ENCODE measurements around the gene CDV3.
"Not testable (repeated sequence)": the region's sequence is repeated elsewhere in the genome, so short reads cannot be mapped to it uniquely, and the experiment has no call there.

Gene CDV3, protein sequence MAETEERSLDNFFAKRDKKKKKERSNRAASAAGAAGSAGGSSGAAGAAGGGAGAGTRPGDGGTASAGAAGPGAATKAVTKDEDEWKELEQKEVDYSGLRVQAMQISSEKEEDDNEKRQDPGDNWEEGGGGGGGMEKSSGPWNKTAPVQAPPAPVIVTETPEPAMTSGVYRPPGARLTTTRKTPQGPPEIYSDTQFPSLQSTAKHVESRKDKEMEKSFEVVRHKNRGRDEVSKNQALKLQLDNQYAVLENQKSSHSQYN

DNA sequence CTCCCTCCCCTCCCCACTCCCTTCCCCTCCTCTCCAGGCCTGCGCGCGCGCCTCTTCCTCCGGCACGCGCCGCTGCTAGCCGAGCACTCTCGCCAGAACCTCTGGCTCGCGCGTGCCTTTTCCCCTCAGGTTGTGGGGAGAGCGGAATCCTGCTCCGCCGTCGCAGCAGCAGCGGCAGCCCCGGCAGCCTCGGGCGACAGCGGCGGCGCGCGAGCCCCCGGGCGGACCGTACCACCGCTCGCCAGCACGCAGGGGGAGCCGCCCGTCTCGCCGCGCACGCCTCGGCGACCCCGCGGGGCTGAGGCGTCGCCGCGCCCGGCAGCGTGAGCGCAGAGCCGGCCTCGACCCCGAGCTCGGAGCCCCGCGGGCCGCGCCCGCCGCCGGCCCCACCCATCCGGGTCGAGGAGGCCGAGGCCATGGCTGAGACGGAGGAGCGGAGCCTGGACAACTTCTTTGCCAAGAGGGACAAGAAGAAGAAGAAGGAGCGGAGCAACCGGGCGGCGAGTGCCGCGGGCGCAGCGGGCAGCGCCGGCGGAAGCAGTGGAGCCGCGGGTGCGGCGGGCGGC is at the start of gene CDV3:
Gene CDV3 (plus strand): TSS at position 58 of the 566 bp plus-strand sequence. CDS start 359 bp downstream, at position 417.
- no peak for DNase-seq

DNA sequence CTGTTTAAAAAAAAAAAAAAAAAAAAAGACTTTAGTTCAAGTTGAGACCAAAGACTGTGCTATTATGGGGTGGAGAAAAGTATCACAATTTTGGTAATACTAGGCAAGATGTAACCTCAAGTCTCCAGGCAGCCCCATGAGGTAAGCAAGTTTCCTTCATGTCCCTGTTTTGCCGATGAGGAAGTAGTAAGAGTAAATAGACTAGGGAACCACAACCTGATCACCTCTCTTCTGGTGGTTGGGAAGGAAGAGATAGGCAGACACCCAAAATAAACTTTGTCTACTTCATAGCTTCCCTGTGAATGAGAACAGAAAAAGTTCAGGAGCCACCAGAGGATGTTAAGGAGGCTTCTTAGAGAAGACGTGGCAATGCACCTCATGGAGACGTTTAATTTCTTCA is 49.7 kb upstream of the CDV3 start:
- not testable (repeated sequence) for DNase-seq

DNA sequence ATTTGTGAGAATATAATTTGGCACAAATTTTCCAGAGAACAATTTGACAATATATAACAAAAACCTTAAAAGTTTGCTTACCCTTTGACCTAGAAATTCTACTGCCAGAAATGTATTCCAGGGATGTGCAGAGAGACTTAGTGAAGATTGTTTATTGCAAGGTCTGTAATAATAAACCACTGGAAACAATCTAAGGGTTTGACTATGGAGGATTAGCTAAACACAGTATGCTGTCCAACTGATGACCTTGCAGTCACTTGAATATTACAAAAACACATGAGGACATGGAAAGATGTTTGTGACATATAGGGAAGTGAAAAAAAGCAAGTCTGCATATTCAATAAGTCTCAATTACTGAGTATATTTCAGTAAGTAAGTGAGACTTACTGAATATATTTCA is 48.1 kb upstream of the CDV3 start:
- DNase-seq: no peak

DNA sequence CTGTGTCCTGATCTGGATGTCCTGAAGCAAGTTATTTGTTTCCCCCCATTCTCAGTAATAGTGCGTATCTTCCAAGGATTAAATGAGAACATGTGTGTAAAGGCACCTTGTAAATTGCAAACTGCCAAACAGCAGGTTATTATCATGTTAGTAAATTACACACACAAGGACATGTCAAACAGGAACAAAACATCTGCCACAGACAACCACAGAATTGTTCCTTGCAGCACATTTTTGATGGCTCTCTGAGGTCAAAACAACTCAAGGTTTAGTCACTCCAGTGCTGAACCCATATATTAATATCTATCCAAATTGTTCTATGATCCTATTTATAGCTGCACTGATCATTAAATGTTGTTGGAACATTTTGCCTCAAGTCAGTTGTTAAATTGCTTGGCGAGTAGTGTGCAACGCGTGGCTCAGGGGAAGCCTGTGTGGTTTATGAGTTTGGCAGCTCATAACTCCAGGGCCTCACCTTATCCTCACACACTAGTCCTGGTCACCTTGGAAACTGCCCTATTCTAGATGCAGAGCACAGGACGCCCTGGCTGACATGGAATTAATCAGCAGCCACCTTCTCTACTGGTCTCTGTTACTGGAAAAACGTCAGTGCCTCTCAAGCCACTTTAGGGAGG is 46.3 kb upstream of the CDV3 start:
- DNase-seq: no peak

DNA sequence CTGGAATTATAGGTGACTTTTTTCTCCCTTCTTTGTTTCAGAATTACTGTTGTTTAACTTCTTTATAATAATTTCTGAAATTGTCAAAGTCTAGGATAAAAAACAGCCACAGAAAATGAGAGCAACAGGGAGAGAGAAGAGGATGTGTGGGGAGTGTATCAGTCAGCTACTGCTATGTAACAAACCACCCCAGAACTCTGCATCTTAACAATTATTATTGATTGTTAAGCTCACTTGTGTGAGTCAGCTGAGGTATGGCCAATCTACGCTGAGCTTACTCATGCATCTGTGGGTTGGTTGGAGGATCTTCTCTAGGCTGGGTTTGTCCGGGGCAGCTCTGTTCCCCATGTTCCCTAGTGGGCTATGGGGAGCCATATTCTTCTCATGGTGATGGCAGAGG is 43.7 kb upstream of the CDV3 start:
- no peak for DNase-seq

DNA sequence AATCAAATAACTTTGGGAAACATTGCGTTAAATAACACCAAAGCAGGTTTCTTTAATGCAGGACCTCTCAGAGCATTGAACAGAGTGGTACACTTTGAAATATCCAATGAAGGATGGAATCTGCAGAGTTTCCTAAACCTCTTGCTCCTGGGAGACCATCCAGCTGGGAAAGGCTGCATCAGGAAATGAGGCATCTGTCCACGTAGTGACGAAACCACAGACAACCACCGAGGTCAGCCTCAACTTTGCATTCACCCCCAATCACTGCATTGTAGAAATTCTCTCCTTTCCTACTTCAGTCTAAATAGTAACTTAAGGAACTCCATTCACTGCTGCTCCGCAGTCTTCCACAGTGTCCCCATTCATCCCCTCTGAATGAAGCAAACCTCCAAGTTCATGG is 41.5 kb upstream of the CDV3 start:
- no peak for DNase-seq

DNA sequence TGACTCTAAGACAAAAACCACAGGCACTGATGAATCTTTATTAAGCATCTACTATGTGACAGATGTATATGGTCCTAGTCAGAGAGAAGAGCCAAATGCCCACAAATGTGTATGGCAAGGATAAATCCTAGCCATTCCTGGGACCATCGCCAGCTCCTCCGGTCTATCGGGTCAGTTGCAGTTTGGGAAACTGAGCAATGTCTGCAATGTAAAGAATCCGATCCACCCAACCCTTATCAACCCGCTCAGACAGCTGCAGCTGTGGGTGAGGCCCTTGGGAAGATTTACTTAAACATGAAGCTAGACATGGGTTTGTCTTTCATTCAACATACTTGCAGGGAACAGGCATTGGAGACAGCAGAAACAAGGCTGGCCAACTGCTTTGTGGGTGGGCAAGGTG is 40.5 kb upstream of the CDV3 start:
- no peak for DNase-seq

DNA sequence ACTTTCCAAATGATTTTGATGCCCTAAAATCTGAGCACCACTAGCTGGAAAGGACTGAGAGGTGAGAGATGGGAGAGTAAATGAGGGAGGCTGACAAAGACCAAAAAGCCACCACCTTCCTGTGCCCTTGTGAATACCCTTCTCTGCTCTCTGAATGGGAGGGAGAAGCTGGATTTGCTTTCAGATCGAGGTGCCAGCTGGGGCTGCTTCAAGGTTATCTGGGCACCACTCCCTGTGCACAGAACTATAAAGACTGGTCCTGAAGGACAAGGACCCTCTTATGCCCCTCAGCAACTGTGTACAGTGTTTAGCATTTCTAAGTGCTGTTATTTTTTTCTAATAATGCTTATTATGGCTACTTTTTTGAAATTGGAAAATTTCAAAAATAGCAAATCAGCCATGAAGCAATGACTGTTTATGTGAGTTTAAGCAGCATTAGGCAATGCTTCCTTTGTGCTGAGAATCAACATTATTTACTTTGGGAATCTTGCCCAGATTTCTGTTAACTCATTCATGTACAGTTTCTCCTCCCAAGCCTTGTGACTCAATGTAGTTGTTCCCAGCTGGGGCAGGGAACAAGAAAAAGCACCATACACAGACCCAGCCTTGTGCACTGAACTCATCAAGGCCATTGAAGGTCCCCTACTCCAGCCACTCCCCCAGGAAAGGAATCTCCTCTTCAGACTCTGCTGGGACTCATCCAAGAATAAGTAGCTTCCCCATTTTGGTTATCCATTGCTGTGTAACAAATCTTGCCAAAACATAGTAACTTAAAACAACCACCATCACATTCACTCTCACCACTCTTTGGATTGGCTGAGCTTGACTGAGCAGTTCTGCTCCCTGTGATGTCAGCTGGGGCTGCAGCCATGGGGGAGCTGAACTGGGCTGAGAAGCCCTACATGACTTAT is 37.3 kb upstream of the CDV3 start:
- peak in 2 of 58 donors; percentile 2 to 3 for DNase-seq

DNA sequence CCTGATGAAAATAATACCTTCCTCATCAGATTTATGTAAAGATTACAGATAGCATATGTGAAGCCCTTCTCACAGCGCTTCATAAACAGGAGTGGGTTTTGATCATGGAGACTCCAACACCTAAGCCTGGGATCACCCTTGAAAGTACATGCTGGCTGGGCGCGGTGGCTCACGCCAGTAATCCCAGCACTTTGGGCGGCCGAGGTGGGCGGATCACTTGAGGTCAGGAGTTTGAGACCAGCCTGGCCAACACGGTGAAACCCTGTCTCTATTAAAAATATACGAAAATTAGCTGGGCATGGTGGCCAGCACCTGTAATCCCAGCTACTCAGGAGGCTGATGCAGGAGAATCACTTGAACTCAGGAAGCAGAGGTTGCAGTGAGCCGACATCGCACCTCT is 36.4 kb upstream of the CDV3 start:
- not testable (repeated sequence) for DNase-seq

DNA sequence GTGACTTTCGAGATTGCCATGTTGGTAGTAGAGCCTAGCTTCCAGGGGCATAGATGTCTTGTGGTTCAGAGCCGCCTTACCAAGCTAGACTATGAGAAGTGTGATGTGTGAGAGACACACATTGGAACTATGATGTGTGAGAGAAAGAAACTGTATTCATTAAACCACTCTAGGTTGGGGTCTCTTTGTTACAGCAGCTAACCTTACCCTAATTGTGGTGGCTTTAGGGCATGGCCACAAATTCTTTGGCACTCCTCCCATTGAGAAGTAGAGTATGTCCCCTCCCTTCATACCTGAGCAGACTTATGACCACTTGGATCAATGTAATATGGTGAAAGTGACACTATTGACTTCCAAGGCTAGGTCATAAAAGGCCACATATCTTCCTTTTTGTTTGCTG is 35.3 kb upstream of the CDV3 start:
- DNase-seq: no peak

DNA sequence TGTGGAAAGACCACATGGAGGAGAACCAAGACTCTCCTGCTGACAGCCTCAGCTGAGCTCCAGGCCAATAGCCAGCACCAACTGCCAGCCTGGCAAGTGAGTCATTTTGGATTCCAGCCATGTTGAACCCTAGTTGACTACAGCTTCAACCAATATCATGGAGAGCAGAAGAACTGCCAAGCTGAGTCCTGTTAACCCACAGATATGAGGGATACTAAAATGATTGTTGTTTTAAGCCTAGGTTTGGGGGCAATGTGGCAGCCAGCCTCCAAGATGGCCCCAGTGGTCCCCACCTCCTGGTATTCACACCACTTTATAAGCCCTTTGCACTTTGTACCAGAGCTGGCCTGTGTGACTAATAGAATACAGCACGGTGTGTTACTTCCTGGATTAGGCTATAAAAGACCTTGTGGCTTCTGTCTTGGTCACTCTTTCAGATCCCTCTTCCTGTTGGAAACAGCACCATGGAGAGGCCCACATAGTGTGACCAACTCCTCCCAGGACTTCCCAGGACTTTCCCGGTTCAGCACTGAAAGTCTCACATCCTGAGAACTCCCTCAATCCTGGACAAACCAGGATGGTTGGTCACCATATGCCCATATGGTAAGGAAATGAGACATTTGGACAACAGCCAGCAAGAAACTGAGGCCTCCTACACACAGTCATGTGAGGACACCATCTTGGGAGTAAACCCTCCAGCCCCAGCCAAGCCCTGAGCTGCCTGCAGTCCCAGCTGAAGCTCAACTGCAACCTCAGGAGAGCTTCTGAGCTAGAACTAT is 32.4 kb upstream of the CDV3 start:
- DNase-seq: peak in 3 of 58 donors; percentile 2 to 21 (median 3)

DNA sequence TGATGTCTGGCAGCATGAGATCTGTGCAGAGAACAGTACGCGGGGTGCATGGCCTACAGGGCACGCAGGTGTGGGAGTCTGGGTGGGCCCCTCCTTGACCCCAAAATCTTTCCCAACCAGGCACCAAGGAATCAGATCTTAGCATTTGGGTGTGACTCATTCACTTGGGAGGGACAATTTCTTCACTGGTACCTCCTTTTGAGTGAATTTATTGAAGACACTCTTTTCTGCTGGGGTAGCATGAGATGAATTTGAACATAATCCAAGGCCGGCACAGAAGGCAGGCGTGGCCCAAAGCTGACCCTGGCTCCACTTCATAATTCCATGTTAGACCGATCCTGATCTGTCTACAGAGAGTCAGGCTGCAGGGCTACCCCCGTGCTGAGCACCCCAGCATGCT is 30.6 kb upstream of the CDV3 start:
- no peak for DNase-seq

DNA sequence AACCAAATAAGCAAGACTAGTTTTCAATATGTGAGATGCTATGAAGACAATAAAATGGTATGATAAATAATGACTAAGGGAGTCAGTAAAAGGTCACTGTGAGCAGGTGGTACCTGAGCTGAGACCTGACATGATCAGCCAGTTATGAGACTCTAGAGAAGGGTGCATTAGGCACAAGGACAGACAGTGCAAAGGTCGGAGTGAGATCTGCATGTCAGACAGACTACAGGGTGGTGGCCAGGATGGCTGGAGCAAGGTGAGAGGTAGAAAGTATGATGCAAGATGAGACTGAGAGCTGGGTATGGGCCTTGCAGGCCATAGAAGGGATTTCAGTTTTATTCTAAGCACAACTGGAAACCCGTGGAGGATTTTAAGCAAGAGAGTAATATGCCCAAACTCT is 28.5 kb upstream of the CDV3 start:
- DNase-seq: not testable (repeated sequence)

DNA sequence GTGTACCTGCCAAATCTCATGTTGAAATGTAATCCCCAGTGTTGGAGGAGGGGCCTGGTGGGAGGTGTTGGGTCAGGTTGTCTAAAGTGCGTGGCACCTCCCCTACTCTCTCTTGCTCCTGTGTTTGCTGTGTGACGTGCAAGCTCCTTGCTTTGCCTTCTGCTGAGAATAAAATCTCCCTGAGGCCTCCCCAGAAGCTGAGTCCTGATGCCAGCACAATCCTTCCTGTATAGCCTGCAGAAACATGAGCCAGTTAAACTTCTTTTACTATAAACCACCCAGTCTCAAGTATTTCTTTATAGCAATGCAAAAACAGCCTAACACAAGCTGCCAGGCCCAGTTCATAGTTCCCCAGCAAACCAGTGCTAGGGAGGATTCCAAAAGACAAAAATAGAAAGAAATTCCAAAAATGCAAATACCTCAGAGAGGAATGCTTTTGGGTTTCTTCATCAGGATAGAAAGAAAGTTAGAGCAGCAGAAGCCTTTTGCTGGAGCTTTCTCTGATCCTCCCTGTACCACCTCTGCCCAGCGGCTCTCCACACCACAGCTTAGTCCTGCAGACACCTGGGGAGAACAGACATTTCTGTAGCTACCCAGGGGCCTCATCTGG is 25.9 kb upstream of the CDV3 start:
- DNase-seq: no peak

DNA sequence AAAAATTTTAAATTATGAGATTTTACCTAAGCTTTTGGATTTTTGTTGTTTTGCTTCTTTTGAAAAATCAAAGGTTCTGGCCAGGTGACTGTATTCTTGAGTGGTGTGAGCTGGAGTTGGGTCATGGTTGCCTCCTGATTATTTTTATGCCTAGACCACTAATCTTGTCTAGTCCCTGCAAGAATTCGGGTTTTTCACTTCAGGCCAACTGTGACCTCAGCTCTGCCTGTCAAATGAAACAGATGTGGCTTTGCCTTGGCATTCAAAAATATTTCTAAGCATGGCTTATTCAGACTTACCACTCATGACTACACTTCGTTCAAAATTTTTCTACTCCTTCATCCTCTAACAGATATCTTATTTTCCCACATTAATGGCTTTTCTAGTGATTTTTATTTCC is 25.4 kb upstream of the CDV3 start:
- no peak for DNase-seq

DNA sequence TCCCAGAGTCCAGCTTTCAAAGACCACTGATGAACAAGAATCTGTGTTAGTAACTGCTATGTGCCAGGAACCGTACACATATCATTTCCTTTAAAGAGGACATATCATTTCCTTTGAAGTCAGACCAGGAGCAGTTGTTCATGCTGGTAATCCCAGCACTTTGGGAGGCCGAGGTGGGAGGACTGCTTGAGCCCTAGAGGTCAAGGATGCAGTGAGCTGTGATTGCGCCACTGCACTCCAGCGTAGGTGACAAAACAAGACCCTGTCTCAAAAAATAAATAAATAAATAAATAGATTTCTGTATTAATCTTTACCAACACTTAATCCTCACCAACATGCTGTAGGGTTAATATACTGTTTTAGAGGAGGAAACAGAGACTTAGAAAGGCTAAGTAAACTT is 23.9 kb upstream of the CDV3 start:
- DNase-seq: no peak

DNA sequence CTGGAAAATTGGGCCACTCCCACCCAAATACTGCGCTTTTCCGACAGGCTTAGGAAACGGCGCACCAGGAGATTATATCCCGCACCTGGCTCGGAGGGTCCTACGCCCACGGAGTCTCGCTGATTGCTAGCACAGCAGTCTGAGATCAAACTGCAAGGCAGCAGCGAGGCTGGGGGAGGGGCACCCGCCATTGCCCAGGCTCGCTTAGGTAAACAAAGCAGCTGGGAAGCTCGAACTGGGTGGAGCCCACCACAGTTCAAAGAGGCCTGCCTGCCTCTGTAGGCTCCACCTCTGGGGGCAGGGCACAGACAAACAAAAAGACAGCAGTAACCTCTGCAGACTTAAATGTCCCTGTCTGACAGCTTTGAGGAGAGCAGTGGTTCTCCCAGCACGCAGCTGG is 21.9 kb upstream of the CDV3 start:
- not testable (repeated sequence) for DNase-seq

DNA sequence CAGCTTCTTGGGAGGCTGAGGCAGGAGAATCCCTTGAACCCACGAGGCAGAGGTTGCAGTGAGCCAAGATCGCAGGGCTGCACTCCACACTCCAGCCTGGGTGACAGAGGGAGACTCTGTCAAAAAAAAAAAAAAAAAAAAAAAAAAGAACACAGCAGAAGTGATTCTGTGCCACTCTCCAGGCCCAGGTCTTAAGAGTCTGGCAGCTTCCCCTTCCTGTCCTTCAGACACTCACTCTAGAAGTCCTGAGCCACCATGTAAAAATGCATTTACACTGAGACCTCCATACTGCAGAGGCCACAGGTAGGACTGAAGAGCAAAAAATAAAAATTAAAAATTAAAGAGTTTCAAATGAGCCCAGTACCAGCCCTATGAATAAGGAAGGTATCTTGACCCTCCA is 11.8 kb upstream of the CDV3 start:
- DNase-seq: no peak

DNA sequence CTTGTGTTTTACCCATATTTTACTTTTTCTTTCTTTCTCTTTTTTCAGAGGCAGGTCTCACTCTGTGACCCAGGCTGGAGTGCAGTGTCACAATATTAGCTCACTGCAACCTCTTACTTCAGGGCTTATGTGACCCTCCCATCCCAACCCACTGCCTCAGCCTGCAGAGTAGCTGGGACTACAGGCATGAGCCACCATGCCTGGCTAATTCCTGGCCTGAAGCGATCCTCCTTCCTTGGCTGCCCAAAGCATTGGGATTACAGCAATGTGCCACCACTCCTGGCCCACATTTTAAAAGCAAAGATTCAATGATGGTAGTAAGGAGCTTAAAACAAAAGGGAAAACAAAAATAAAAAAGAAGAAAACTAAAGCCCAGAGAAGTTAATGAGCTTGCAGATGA is 11.1 kb upstream of the CDV3 start:
- DNase-seq: no peak

DNA sequence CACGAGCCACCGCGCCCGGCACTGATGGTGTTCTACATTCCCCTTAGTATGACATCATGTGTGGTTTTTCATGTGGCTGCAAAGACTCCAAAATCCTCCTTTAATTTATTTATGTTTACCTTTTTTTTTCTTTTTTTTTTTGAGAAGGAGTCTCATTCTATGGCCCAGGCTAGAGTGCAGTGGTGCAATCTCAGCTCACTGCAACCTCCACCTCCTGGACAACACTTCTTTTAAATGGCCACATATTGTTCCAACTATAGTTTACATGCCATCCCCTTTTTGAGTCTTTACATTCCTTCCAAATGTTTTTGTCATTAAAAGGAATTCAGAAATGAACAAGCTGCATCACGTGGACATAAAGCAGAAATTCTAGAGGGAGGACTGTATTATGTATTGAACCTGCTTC is 10.3 kb upstream of the CDV3 start:
- no peak for DNase-seq

DNA sequence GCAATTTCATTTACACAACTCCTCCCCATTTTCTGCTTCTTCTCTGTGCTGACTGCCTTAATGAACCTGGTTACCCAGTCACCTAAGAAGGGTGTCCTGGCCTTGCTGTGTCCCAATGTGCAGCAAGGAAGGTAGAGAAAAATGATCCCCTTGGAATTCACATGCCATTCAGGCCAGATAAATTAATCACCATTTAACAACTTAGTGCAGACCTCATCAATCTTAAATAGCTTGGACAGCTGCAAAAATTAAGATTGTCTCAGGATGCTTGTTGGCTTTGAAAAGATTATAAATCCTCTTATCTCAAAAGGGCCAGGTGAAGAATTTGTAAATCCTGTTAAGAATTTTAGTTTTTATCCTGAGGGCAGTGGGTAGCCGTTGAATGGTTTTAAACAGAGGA is 9.7 kb upstream of the CDV3 start:
- DNase-seq: no peak
